ENCODE measurements around the gene NSUN4. TPM values are rescaled to one million over a fixed set of nuclear protein-coding genes. Genes with fewer than 3 reads are reported as not detected.

Gene NSUN4
- total RNA-seq, 1 experiment from 2014 or later: 30.7 TPM

- ChIA-PET POLR2A (ENCODE audit: low non-redundant PET) (no interaction called here), CTCF (interaction anchor here (0.6 to 0.7 kb wide), 14 partner anchors 9 to 1562 kb away, joined by 3 to 11 read pairs (median 6); no protein-coding TSS in a partner anchor)
- peaks cover 5% of the 10 kb centered on the region for H3K4me1 ChIP-seq (ENCODE audit: insufficient read depth, low read length, poor library complexity, severe bottlenecking)
- H3K36me3 ChIP-seq (ENCODE audit: insufficient read depth, low read length, poor library complexity, severe bottlenecking): no peaks in the 10 kb centered on the region
- BruUV-seq (replicated peaks): no TSS peak
- TF ChIP-seq EZH2 (IDR thresholded peaks at IDR 0.05; ENCODE audit: borderline replicate concordance, low read depth, low read length, poor library complexity, severe bottlenecking) (no peak), CTCF (conservative IDR thresholded peaks at IDR 0.05; ENCODE audit: low read depth, low read length) (no peak)
- no peaks in the 10 kb centered on the region for H3K27me3 ChIP-seq (replicated peaks; ENCODE audit: insufficient read depth, low read depth, low read length, poor library complexity)
- no peaks in the 10 kb centered on the region for H3K9me3 ChIP-seq (ENCODE audit: low read depth, low read length, poor library complexity, severe bottlenecking)
- H3K27ac ChIP-seq (ENCODE audit: low read depth, low read length, poor library complexity, severe bottlenecking): no peak overlapping the region
- intact Hi-C loops (cut with micrococcal nuclease; ENCODE audit: unreplicated experiment): loop anchor here (1.0 kb wide), 1 partner anchor 318 kb away; no protein-coding TSS in a partner anchor
- DNase-seq (ENCODE audit: low spot score): no peak
- peak overlapping the region; percentile 14 for H3K4me3 ChIP-seq (ENCODE audit: low read depth, low read length, poor library complexity, severe bottlenecking)
These were observed 66.4 kb downstream of the NSUN4 start for GRCh38 chr1:46406881-46407608.

GRCh38 chr1:46407636-46408035 is 67.0 kb downstream of the NSUN4 start:
- H3K4me3 ChIP-seq (ENCODE audit: low read depth, low read length, poor library complexity, severe bottlenecking): no peak overlapping the region
- ChIA-PET CTCF (no interaction called here), POLR2A (ENCODE audit: low non-redundant PET) (no interaction called here)
- intact Hi-C loops (cut with micrococcal nuclease; ENCODE audit: unreplicated experiment): no loop called here
- BruUV-seq (replicated peaks): no TSS peak
- no peak overlapping the region for H3K27ac ChIP-seq (ENCODE audit: low read depth, low read length, poor library complexity, severe bottlenecking)
- DNase-seq (ENCODE audit: low spot score): no peak
- H3K4me1 ChIP-seq (ENCODE audit: insufficient read depth, low read length, poor library complexity, severe bottlenecking): peaks cover 5% of the 10 kb centered on the region
- no peaks in the 10 kb centered on the region for H3K36me3 ChIP-seq (ENCODE audit: insufficient read depth, low read length, poor library complexity, severe bottlenecking)
- no peak for TF ChIP-seq EZH2 (IDR thresholded peaks at IDR 0.05; ENCODE audit: borderline replicate concordance, low read depth, low read length, poor library complexity, severe bottlenecking)
- no peak for TF ChIP-seq CTCF (conservative IDR thresholded peaks at IDR 0.05; ENCODE audit: low read depth, low read length)
- no peaks in the 10 kb centered on the region for H3K27me3 ChIP-seq (replicated peaks; ENCODE audit: insufficient read depth, low read depth, low read length, poor library complexity)
- H3K9me3 ChIP-seq (ENCODE audit: low read depth, low read length, poor library complexity, severe bottlenecking): no peaks in the 10 kb centered on the region

- CTCF ChIA-PET: interaction anchor here (0.8 kb wide), 1 partner anchor 34 kb away, joined by 3 read pairs; no protein-coding TSS in a partner anchor
- Histone ChIP-seq H3K36me3 (ENCODE audit: insufficient read depth, low read length, poor library complexity, severe bottlenecking) (no peaks in the 10 kb centered on the region), H3K27me3 (replicated peaks; ENCODE audit: insufficient read depth, low read depth, low read length, poor library complexity) (no peaks in the 10 kb centered on the region), H3K4me3 (ENCODE audit: low read depth, low read length, poor library complexity, severe bottlenecking) (no peak overlapping the region), H3K27ac (ENCODE audit: low read depth, low read length, poor library complexity, severe bottlenecking) (no peak overlapping the region), H3K9me3 (ENCODE audit: low read depth, low read length, poor library complexity, severe bottlenecking) (no peaks in the 10 kb centered on the region), H3K4me1 (ENCODE audit: insufficient read depth, low read length, poor library complexity, severe bottlenecking) (peaks cover 5% of the 10 kb centered on the region)
- intact Hi-C loops (cut with micrococcal nuclease; ENCODE audit: unreplicated experiment): no loop called here
- DNase-seq (ENCODE audit: low spot score): no peak
- BruUV-seq (replicated peaks): no TSS peak
- POLR2A ChIA-PET (ENCODE audit: low non-redundant PET): no interaction called here
- TF ChIP-seq CTCF (conservative IDR thresholded peaks at IDR 0.05; ENCODE audit: low read depth, low read length): no peak
- no peak for TF ChIP-seq EZH2 (IDR thresholded peaks at IDR 0.05; ENCODE audit: borderline replicate concordance, low read depth, low read length, poor library complexity, severe bottlenecking)
These were observed 67.9 kb downstream of the NSUN4 start for GRCh38 chr1:46408356-46409062.

Measured in A673 (cell line).